Vagina (tissue), 2 donors: Measurements from ENCODE around the gene LRRC43. TPM values are rescaled to one million over a fixed set of nuclear protein-coding genes. Genes with fewer than 3 reads are reported as not detected.

Experiments
- DNase-seq, 2 donors: peaks; one replicate each; pipeline ENCODE4 v3.0.0-alpha.2; 2017; ENCODE audit errors: extremely low spot score in 2 of 2
- H3K27ac ChIP-seq: fragments of 200-600 bp; sonication (generic); one replicate; pipeline ENCODE4 v1.5.1; 2019
- H3K27me3 ChIP-seq: fragments of 200-600 bp; sonication (generic); one replicate; pipeline ENCODE4 v1.5.1; 2019
- H3K36me3 ChIP-seq, 2 donors: fragments of 200-600 bp; sonication (generic); one replicate each; pipeline ENCODE4 v1.5.1; 2017 to 2019
- H3K4me1 ChIP-seq: fragments of 200-600 bp; sonication (generic); one replicate; pipeline ENCODE4 v1.5.1; 2019
- H3K4me3 ChIP-seq, 2 donors: fragments of 200-600 bp; sonication (generic); 1 replicate in 1 of 2; 2 replicates in 1 of 2; pipeline ENCODE4 v1.5.1; 2016 to 2019
- H3K9me3 ChIP-seq: fragments of 200-600 bp; sonication (generic); one replicate; pipeline ENCODE4 v1.5.1; 2019
- POLR2A ChIP-seq, 2 donors: fragments of 450-650 bp; IDR thresholded peaks; one replicate each; pipeline ENCODE4 v1.6.1; 2017; ENCODE audit warnings: antibody characterized with exemption in 2 of 2, mild to moderate bottlenecking in 2 of 2, moderate library complexity in 2 of 2
- POLR2AphosphoS5 ChIP-seq, 2 donors: sonication (generic); formaldehyde crosslinking; IDR thresholded peaks; one replicate each; pipeline ENCODE4 v1.9.0; 2017; ENCODE audit warnings: antibody characterized with exemption in 2 of 2, mild to moderate bottlenecking in 2 of 2, low read depth in 1 of 2; ENCODE audit not compliant: insufficient read depth in 1 of 2
- intact Hi-C: fragments of 100-400 bp; cut with DNase I; formaldehyde crosslinking; loops from one replicate; pipeline ENCODE4 v1.15.1; 2023
- total RNA-seq: library from RNA; depleted of rRNA; stranded (reverse); fragments of >200 nt; gene quantifications from one replicate; pipeline ENCODE4 v1.2.3, GENCODE V29; 2016
- TF ChIP-seq, protein P1 (sequence below), 3 experiments: fragments of 450-650 bp in 2 of 3; fragments of 200-600 bp in 1 of 3; sonication (generic) in 1 of 3; IDR thresholded peaks; one replicate each; pipeline ENCODE4 v1.5.1; 2017 to 2019; ENCODE audit warnings: antibody characterized with exemption in 3 of 3, mild to moderate bottlenecking in 2 of 3, moderate library complexity in 2 of 3

LRRC43 gene
- total RNA-seq, 1 donor from 2014 or later, result not detected

DNA sequence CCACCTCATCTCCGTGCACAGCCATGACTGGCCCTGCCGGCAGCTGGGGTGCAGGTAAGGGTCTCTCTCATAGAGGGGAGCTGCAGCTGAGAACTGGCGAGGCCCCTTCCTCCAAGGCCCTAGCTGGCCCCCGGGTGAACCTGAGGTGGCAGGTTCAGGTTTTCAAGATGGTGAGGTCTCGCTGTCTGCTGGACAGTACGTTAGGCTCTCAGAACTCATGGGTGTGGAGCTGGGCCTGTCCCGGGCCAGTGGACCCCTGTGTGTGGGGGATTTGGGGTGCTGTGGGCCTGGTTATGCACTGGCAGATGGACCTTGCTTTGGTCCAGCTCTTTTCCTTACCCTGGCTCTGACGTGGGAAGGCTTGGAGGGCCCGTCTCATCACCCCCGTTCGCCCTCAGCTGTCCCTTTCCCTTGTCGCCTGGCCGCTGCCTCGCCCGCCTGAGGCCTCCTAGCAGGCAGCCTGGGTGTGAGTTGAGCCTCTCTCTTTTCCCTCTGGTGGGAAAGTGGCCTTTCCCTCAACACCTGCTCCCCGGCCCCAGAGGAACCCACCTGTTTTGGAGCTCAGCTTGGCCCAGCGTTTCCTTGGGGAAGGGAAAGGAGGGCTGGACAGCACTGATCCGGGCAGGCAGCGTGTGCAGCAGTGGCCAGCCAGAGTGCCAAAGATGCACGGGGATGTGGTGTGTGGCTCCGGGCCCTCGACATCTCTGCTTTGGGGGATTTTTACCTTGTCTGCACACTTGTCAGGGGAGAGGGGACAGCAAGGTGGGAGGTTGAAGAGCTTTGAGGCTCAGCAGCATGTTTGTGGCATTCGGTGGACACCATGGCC is 37.2 kb upstream of the LRRC43 start:
- TF ChIP-seq POLR2A (IDR thresholded peaks at IDR 0.05) (no peak), POLR2AphosphoS5 (IDR thresholded peaks at IDR 0.05; ENCODE audit: insufficient read depth in 1 of 2, low read depth in 1 of 2) (no peak)
- TF ChIP-seq, protein P1, sequence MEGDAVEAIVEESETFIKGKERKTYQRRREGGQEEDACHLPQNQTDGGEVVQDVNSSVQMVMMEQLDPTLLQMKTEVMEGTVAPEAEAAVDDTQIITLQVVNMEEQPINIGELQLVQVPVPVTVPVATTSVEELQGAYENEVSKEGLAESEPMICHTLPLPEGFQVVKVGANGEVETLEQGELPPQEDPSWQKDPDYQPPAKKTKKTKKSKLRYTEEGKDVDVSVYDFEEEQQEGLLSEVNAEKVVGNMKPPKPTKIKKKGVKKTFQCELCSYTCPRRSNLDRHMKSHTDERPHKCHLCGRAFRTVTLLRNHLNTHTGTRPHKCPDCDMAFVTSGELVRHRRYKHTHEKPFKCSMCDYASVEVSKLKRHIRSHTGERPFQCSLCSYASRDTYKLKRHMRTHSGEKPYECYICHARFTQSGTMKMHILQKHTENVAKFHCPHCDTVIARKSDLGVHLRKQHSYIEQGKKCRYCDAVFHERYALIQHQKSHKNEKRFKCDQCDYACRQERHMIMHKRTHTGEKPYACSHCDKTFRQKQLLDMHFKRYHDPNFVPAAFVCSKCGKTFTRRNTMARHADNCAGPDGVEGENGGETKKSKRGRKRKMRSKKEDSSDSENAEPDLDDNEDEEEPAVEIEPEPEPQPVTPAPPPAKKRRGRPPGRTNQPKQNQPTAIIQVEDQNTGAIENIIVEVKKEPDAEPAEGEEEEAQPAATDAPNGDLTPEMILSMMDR (IDR thresholded peaks at IDR 0.05), result no peak
- no peaks in the 10 kb centered on the region for H3K27me3 ChIP-seq
- no peak for DNase-seq
- no peaks in the 10 kb centered on the region for H3K4me1 ChIP-seq
- no peaks in the 10 kb centered on the region for H3K9me3 ChIP-seq
- peaks cover 0 to 33% of the 10 kb centered on the region in 2 donors for H3K36me3 ChIP-seq
- intact Hi-C loops, result no loop called here
- no peak overlapping the region for H3K4me3 ChIP-seq
- no peak overlapping the region for H3K27ac ChIP-seq

DNA sequence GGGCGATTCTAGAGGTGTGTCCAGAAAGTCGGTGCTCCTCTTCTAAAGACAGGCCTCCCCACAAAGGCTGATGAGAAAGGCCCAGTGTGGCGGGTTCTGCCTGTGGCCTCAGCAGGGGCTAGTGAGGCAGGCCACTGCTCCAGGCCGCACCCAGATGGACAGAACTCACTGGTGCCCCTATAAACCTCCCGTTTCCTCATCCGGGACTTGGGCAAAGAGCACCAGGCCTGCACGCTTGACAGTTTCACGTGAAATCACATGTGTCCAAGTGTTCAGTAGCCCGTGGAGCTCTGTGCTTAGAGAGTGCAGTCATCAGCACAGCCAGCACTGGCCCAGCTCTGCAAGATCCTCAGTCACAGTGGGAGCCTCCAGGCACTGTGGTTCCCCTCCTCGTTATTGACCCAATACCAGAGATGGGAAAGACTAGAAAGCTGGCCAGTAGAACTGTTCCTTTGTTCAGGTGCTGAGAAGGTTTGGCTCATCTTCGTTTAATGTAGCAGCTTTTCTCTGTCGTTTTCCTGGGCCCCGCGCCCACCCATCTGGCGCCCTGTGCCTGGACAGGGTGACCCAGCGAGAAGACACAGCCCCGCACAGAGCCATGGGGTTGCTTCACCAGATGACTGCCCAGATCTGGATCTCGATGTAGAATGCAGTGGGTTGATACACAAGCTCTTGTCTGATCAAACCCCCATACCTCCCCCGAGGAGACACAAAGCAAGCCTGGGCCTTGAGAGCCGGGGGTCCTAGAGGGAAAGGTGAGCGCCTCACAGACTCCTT is 35.2 kb upstream of the LRRC43 start:
- no peaks in the 10 kb centered on the region for H3K9me3 ChIP-seq
- no peak for TF ChIP-seq POLR2A (IDR thresholded peaks at IDR 0.05)
- TF ChIP-seq POLR2AphosphoS5 (IDR thresholded peaks at IDR 0.05; ENCODE audit: insufficient read depth in 1 of 2, low read depth in 1 of 2), result no peak
- TF ChIP-seq, protein P1 (IDR thresholded peaks at IDR 0.05), result no peak
- no peaks in the 10 kb centered on the region for H3K4me1 ChIP-seq
- intact Hi-C loops, result no loop called here
- DNase-seq, result no peak
- no peaks in the 10 kb centered on the region for H3K27me3 ChIP-seq
- no peak overlapping the region for H3K27ac ChIP-seq
- H3K36me3 ChIP-seq, result peaks cover 0 to 13% of the 10 kb centered on the region in 2 donors
- no peak overlapping the region for H3K4me3 ChIP-seq

DNA sequence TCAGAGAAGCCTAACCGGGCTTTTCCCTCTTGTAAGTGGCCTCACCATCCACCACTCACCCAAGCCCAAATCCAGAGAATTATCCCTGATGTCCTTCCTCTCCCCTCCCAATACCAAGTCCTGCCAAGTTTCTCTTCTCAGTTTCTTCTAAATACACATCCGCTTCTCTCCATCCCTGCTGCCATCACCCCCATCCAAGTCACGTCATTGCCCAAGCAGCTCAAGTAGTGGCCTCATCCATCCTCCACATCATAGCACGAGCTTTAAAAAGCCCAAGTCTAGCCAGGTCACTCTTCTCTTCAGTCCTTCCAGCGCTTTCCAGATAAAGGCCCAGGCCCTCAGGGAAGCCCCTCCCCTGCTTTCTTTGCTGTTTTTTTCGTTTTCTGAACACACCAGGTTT is 34.3 kb upstream of the LRRC43 start:
- H3K9me3 ChIP-seq, result no peaks in the 10 kb centered on the region

DNA sequence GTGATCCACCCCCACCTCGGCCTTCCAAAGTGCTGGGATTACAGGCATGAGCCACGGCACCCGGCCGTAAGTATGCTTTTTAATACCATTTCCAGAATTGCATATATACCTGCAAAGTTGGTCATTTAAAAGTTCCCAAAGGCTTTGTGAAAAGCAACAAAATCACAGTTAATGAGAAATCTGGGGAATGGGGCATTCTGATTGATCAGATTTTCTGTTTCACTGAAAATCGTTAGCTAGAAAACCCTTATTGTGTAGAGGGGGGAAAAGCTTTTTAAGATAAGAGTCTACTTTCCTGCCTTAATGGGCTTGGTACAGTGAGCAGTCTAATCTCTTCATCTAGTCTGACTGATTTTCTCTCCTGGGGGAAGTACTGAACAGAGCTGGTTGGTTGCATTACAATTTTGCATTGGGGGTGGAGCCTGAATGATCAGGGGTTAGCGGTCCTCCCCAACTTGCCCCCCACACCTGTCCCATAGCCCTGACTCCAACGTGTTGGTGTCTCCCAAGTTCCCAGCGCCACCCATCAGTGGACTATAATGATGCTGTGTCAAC is 32.7 kb upstream of the LRRC43 start:
- TF ChIP-seq POLR2A (IDR thresholded peaks at IDR 0.05) (no peak), POLR2AphosphoS5 (IDR thresholded peaks at IDR 0.05; ENCODE audit: insufficient read depth in 1 of 2, low read depth in 1 of 2) (no peak)
- TF ChIP-seq, protein P1 (IDR thresholded peaks at IDR 0.05), result no peak
- Histone ChIP-seq H3K4me1 (no peaks in the 10 kb centered on the region), H3K4me3 (no peak overlapping the region), H3K9me3 (no peaks in the 10 kb centered on the region), H3K27me3 (no peaks in the 10 kb centered on the region), H3K36me3 (no peaks in the 10 kb centered on the region), H3K27ac (no peak overlapping the region)
- intact Hi-C loops, result no loop called here
- DNase-seq, result no peak

More for the DNA sequence above, 34.3 kb upstream of the LRRC43 start:
- Histone ChIP-seq H3K36me3 (peaks cover 0 to 3% of the 10 kb centered on the region in 2 donors), H3K4me3 (no peak overlapping the region), H3K27ac (no peak overlapping the region), H3K27me3 (no peaks in the 10 kb centered on the region), H3K4me1 (no peaks in the 10 kb centered on the region)
- DNase-seq, result no peak
- TF ChIP-seq POLR2AphosphoS5 (IDR thresholded peaks at IDR 0.05; ENCODE audit: insufficient read depth in 1 of 2, low read depth in 1 of 2) (no peak), POLR2A (IDR thresholded peaks at IDR 0.05) (no peak)
- TF ChIP-seq, protein P1 (IDR thresholded peaks at IDR 0.05), result no peak
- intact Hi-C loops, result no loop called here
